ENCODE results near the gene MLIP.
"Not testable (repeated sequence)": the region's sequence is repeated elsewhere in the genome, so short reads cannot be mapped to it uniquely, and the experiment has no call there.

The MLIP gene

DNA sequence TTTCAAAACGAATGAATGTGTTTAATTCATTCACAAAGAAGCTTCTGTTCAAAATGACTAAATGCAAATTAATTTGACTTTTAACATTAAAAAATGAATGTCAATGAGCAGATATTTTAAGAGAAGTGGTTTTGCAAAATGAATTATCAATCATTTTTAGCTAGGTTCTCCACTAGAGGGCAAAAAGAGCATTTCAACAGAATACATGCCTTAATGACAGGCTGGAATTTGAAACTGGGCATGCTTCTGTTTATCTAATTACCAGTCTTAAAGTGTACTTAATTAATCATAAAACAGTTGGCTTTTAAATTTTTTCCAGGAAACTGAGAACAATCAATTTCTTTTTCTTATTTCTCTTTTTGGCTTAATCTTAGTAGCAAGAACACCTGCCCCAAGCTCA is 133.2 kb downstream of the MLIP start:
- ChIA-PET CTCF (interaction anchor here (0.6 to 1.9 kb wide), 5 partner anchors 10 to 1522 kb away, joined by 3 to 13 read pairs (median 3); no protein-coding TSS in a partner anchor), POLR2A (no interaction called here)
- TF ChIP-seq FOXA1 (IDR thresholded peaks at IDR 0.05) (no peak), TARDBP (IDR thresholded peaks at IDR 0.05) (no peak), SP1 (IDR thresholded peaks at IDR 0.05) (no peak), ZNF384 (IDR thresholded peaks at IDR 0.05) (no peak), HDGF (IDR thresholded peaks at IDR 0.05; ENCODE audit: borderline replicate concordance) (no peak), LEF1 (IDR thresholded peaks at IDR 0.05; ENCODE audit: borderline replicate concordance) (no peak), BHLHE40 (IDR thresholded peaks at IDR 0.05; ENCODE audit: borderline replicate concordance) (no peak), SUZ12 (IDR thresholded peaks at IDR 0.05) (no peak), L3MBTL2 (conservative IDR thresholded peaks at IDR 0.05) (no peak), NFRKB (IDR thresholded peaks at IDR 0.05) (no peak)
- DNase-seq (ENCODE audit: extremely low spot score): peak; percentile 12

GRCh38 chr6:54245265-54245664 is 134.0 kb downstream of the MLIP start:
- DNase-seq (ENCODE audit: extremely low spot score): no peak
- ChIA-PET CTCF (interaction anchor here (0.6 to 1.9 kb wide), 2 partner anchors 259 to 828 kb away, joined by 3 to 13 read pairs; no protein-coding TSS in a partner anchor), POLR2A (no interaction called here)
- TF ChIP-seq LEF1 (IDR thresholded peaks at IDR 0.05; ENCODE audit: borderline replicate concordance): no peak
- no peak for TF ChIP-seq SUZ12 (IDR thresholded peaks at IDR 0.05)
- no peak for TF ChIP-seq L3MBTL2 (conservative IDR thresholded peaks at IDR 0.05)
- no peak for TF ChIP-seq ZNF384 (IDR thresholded peaks at IDR 0.05)
- no peak for TF ChIP-seq FOXA1 (IDR thresholded peaks at IDR 0.05)
- TF ChIP-seq BHLHE40 (IDR thresholded peaks at IDR 0.05; ENCODE audit: borderline replicate concordance): no peak
- TF ChIP-seq PKNOX1 (IDR thresholded peaks at IDR 0.05): no peak
- TF ChIP-seq NFRKB (IDR thresholded peaks at IDR 0.05): no peak
- TF ChIP-seq ELF4 (IDR thresholded peaks at IDR 0.05): no peak

DNA sequence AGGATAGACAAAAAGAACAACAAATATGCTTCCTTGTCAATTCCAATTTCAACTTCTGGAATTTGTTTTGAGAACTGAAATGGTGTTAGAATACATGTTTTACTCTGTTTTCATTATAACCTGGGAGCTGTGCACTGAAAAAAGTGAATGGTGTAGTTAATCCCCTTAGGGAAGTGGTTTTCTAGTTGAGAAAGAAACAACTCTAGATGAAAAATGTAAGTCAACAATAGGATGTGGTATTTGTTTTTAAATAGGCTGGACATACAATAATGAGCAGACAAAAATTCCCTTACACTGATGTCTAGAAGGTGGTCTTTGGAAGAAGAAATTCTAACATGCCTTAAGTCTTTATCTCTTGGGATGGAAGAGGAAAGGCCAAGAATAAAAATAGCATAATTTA is 137.1 kb downstream of the MLIP start:
- ChIA-PET CTCF (no interaction called here), POLR2A (no interaction called here)
- DNase-seq (ENCODE audit: extremely low spot score): no peak
- TF ChIP-seq ZNF384 (IDR thresholded peaks at IDR 0.05) (no peak), BHLHE40 (IDR thresholded peaks at IDR 0.05; ENCODE audit: borderline replicate concordance) (no peak), NFRKB (IDR thresholded peaks at IDR 0.05) (no peak), PKNOX1 (IDR thresholded peaks at IDR 0.05) (no peak), LEF1 (IDR thresholded peaks at IDR 0.05; ENCODE audit: borderline replicate concordance) (no peak), ELF4 (IDR thresholded peaks at IDR 0.05) (no peak), FOXM1 (IDR thresholded peaks at IDR 0.05; ENCODE audit: borderline replicate concordance) (no peak), CTBP1 (IDR thresholded peaks at IDR 0.05; ENCODE audit: borderline replicate concordance) (no peak), ARNT (IDR thresholded peaks at IDR 0.05) (no peak), TARDBP (IDR thresholded peaks at IDR 0.05) (no peak), SP1 (IDR thresholded peaks at IDR 0.05) (no peak), HDGF (IDR thresholded peaks at IDR 0.05; ENCODE audit: borderline replicate concordance) (no peak), L3MBTL2 (conservative IDR thresholded peaks at IDR 0.05) (no peak), FOXA1 (IDR thresholded peaks at IDR 0.05) (no peak), SUZ12 (IDR thresholded peaks at IDR 0.05) (no peak), FOXK2 (IDR thresholded peaks at IDR 0.05) (no peak)

- CTCF ChIA-PET: no interaction called here
- POLR2A ChIA-PET: no interaction called here
- no peak for DNase-seq (ENCODE audit: extremely low spot score)
- TF ChIP-seq L3MBTL2 (conservative IDR thresholded peaks at IDR 0.05) (no peak), ELF4 (IDR thresholded peaks at IDR 0.05) (no peak), ZNF384 (IDR thresholded peaks at IDR 0.05) (no peak), TARDBP (IDR thresholded peaks at IDR 0.05) (no peak), SUZ12 (IDR thresholded peaks at IDR 0.05) (no peak), HDGF (IDR thresholded peaks at IDR 0.05; ENCODE audit: borderline replicate concordance) (no peak), LEF1 (IDR thresholded peaks at IDR 0.05; ENCODE audit: borderline replicate concordance) (no peak), FOXK2 (IDR thresholded peaks at IDR 0.05) (no peak), ARNT (IDR thresholded peaks at IDR 0.05) (no peak), BHLHE40 (IDR thresholded peaks at IDR 0.05; ENCODE audit: borderline replicate concordance) (no peak)
Measured at GRCh38 chr6:54248994-54249393, 137.8 kb downstream of the MLIP start.

- CTCF ChIA-PET; POLR2A ChIA-PET; DNase-seq (ENCODE audit: extremely low spot score): not testable (repeated sequence)
Measured at GRCh38 chr6:54249812-54250211, 138.6 kb downstream of the MLIP start.

- CTCF ChIA-PET: no interaction called here
Measured at GRCh38 chr6:54252496-54252895, 141.3 kb downstream of the MLIP start.

GRCh38 chr6:54252916-54253315 is 141.7 kb downstream of the MLIP start:
- CTCF ChIA-PET: no interaction called here
- DNase-seq (ENCODE audit: extremely low spot score): no peak
- POLR2A ChIA-PET: no interaction called here
- TF ChIP-seq FOXM1 (IDR thresholded peaks at IDR 0.05; ENCODE audit: borderline replicate concordance) (no peak), ELF4 (IDR thresholded peaks at IDR 0.05) (no peak), CTBP1 (IDR thresholded peaks at IDR 0.05; ENCODE audit: borderline replicate concordance) (no peak), ZNF384 (IDR thresholded peaks at IDR 0.05) (no peak)

More at GRCh38 chr6:54252496-54252895, 141.3 kb downstream of the MLIP start:
- no peak for DNase-seq (ENCODE audit: extremely low spot score)
- POLR2A ChIA-PET: no interaction called here
- TF ChIP-seq CTBP1 (IDR thresholded peaks at IDR 0.05; ENCODE audit: borderline replicate concordance): no peak
- no peak for TF ChIP-seq SUZ12 (IDR thresholded peaks at IDR 0.05)
- TF ChIP-seq TARDBP (IDR thresholded peaks at IDR 0.05): no peak
- no peak for TF ChIP-seq NFRKB (IDR thresholded peaks at IDR 0.05)
- TF ChIP-seq SP1 (IDR thresholded peaks at IDR 0.05): no peak
- no peak for TF ChIP-seq ELF4 (IDR thresholded peaks at IDR 0.05)
- no peak for TF ChIP-seq FOXM1 (IDR thresholded peaks at IDR 0.05; ENCODE audit: borderline replicate concordance)
- TF ChIP-seq ZNF384 (IDR thresholded peaks at IDR 0.05): no peak
- no peak for TF ChIP-seq L3MBTL2 (conservative IDR thresholded peaks at IDR 0.05)
- TF ChIP-seq ARNT (IDR thresholded peaks at IDR 0.05): no peak
- TF ChIP-seq FOXK2 (IDR thresholded peaks at IDR 0.05): no peak
- no peak for TF ChIP-seq FOXA1 (IDR thresholded peaks at IDR 0.05)
- no peak for TF ChIP-seq LEF1 (IDR thresholded peaks at IDR 0.05; ENCODE audit: borderline replicate concordance)
